ENCODE results near the gene HSDL2.

DNA sequence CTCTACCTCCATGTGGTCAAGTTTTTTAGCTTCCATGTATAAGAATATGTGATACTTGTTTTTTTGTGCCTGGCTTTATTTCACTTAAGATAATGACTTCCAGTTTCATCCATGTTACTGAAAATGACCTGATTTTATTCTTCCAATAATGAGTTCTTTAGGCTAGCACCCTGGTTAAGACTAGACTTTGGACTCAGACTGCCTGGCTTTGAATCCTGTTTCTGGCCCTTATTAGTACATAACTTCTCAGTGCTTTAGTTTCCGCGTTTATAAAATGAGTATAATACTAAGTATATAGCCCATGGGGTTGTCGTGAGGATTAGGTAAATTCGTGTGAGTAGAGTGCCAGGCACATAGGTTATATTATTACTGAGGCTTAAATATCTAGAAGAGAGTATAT, 125.2 kb downstream of the HSDL2 start:
- TF ChIP-seq, protein P1, sequence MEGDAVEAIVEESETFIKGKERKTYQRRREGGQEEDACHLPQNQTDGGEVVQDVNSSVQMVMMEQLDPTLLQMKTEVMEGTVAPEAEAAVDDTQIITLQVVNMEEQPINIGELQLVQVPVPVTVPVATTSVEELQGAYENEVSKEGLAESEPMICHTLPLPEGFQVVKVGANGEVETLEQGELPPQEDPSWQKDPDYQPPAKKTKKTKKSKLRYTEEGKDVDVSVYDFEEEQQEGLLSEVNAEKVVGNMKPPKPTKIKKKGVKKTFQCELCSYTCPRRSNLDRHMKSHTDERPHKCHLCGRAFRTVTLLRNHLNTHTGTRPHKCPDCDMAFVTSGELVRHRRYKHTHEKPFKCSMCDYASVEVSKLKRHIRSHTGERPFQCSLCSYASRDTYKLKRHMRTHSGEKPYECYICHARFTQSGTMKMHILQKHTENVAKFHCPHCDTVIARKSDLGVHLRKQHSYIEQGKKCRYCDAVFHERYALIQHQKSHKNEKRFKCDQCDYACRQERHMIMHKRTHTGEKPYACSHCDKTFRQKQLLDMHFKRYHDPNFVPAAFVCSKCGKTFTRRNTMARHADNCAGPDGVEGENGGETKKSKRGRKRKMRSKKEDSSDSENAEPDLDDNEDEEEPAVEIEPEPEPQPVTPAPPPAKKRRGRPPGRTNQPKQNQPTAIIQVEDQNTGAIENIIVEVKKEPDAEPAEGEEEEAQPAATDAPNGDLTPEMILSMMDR (conservative IDR thresholded peaks at IDR 0.05 in 1 of 2, IDR thresholded peaks at IDR 0.05 in 1 of 2; ENCODE audit: low read depth in 1 of 2, low read length in 2 of 2): no peak
- no peak for TF ChIP-seq EZH2 (IDR thresholded peaks at IDR 0.05; ENCODE audit: low read length, missing control alignments)

Data from fibroblast of lung (primary cell).